Esophagus squamous epithelium (tissue), 4 donors: Measurements from ENCODE around the gene FIGLA.

Source experiments
- CTCF ChIP-seq, 6 experiments: fragments of 450-650 bp in 4 of 6; fragments of 200-600 bp in 2 of 6; sonication (generic) in 2 of 6; IDR thresholded peaks; one replicate each; pipeline ENCODE4 v1.5.1; 2016 to 2019; ENCODE audit warnings: antibody characterized with exemption in 6 of 6, mild to moderate bottlenecking in 4 of 6, moderate library complexity in 4 of 6
- POLR2A ChIP-seq, 4 donors: fragments of 450-650 bp; IDR thresholded peaks; one replicate each; pipeline ENCODE4 v1.6.1; 2017; ENCODE audit warnings: antibody characterized with exemption in 4 of 4, mild to moderate bottlenecking in 4 of 4, moderate library complexity in 3 of 4

GRCh38 chr2:70806620-70807019 lies 16.2 kb upstream of the FIGLA start:
- TF ChIP-seq POLR2A (IDR thresholded peaks at IDR 0.05) (no peak), CTCF (IDR thresholded peaks at IDR 0.05) (no peak)
